GM23338 (cell line): Measurements from ENCODE around the gene PARD3.

Source experiments
- CREB1 ChIP-seq: fragments of 250-450 bp; sonication (Bioruptor Pico); IDR thresholded peaks from 2 replicates; pipeline ENCODE4 v1.5.0; 2020; ENCODE audit warnings: low read depth, mild to moderate bottlenecking, moderate library complexity
- EZH2 ChIP-seq: fragments of 200-600 bp; sonication (generic); IDR thresholded peaks from one replicate; pipeline ENCODE4 v1.8.0; 2017; ENCODE audit warnings: antibody characterized with exemption, mild to moderate bottlenecking, low read depth; ENCODE audit not compliant: unreplicated experiment
- EZH2phosphoT487 ChIP-seq: fragments of 200-600 bp; sonication (generic); IDR thresholded peaks from one replicate; pipeline ENCODE4 v1.8.1; 2018; ENCODE audit warnings: antibody characterized with exemption; ENCODE audit not compliant: unreplicated experiment
- JUNB ChIP-seq: IDR thresholded peaks from one replicate; pipeline ENCODE4 v1.6.1; 2016; ENCODE audit warnings: antibody characterized with exemption; ENCODE audit not compliant: unreplicated experiment
- NANOG ChIP-seq: IDR thresholded peaks from 2 replicates; pipeline ENCODE4 v1.6.1; 2016; ENCODE audit warnings: antibody characterized with exemption, borderline replicate concordance
- POLR2AphosphoS5 ChIP-seq: IDR thresholded peaks from 2 replicates; pipeline ENCODE4 v1.6.1; 2016; ENCODE audit warnings: antibody characterized with exemption, low read depth
- STAT1 ChIP-seq: IDR thresholded peaks from one replicate; pipeline ENCODE4 v1.6.1; 2016; ENCODE audit warnings: antibody characterized with exemption; ENCODE audit not compliant: unreplicated experiment
- TF ChIP-seq, protein P1 (sequence below), 2 experiments: fragments of 200-600 bp in 1 of 2; sonication (generic) in 1 of 2; conservative IDR thresholded peaks; 2 replicates each; pipeline versions ENCODE4 v1.5.1 to v1.6.1; 2016 to 2017; ENCODE audit warnings: antibody characterized with exemption in 2 of 2, low read depth in 2 of 2, mild to moderate bottlenecking in 2 of 2, moderate library complexity in 1 of 2
- TF ChIP-seq, protein P2 (sequence below): IDR thresholded peaks from one replicate; pipeline ENCODE4 v1.6.1; 2018; ENCODE audit warnings: antibody characterized with exemption; ENCODE audit not compliant: unreplicated experiment

DNA sequence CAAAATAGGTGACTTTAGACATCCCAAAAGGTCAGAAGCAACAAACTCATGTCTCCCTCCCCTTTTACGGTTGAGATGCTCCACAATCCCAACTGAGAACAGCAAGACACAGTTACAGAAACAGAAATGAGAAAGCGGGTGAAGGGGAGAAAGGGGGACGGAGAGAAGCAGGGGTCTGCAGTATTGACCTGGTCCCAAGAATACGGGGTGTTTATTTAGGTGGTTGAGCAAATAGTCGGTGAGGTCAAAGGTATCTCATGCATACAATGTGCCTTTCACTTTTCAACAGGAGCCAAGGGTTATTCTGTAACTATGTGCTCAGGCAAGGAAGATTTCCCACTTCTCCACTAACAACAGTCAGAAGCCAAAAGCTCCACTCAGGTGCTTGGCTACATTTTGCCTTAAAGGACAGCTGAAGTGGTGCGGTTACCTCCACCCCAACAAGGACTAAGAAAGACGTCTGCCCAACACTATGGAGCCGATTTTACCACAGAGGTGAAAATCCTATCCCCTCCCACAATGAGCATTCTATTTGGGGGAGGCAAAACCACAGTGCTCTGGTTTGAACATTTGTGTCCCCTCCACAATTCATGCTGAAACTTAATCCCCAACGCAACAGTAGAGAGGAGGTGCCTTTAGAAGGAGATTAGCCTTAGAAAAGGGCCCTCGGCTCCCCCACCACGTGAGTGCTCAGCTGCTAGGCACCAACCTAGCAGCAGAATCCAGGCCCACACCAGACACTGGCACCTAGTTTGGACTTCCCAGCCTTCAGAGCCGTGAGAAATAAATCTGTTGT, 77.9 kb downstream of the PARD3 start:
- TF ChIP-seq, protein P1, sequence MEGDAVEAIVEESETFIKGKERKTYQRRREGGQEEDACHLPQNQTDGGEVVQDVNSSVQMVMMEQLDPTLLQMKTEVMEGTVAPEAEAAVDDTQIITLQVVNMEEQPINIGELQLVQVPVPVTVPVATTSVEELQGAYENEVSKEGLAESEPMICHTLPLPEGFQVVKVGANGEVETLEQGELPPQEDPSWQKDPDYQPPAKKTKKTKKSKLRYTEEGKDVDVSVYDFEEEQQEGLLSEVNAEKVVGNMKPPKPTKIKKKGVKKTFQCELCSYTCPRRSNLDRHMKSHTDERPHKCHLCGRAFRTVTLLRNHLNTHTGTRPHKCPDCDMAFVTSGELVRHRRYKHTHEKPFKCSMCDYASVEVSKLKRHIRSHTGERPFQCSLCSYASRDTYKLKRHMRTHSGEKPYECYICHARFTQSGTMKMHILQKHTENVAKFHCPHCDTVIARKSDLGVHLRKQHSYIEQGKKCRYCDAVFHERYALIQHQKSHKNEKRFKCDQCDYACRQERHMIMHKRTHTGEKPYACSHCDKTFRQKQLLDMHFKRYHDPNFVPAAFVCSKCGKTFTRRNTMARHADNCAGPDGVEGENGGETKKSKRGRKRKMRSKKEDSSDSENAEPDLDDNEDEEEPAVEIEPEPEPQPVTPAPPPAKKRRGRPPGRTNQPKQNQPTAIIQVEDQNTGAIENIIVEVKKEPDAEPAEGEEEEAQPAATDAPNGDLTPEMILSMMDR (conservative IDR thresholded peaks at IDR 0.05; ENCODE audit: low read depth in 2 of 2), result no peak
- TF ChIP-seq CREB1 (CRISPR knock-in tag), result no peak
- no peak for TF ChIP-seq POLR2AphosphoS5
- no peak for TF ChIP-seq EZH2
- TF ChIP-seq, protein P2, sequence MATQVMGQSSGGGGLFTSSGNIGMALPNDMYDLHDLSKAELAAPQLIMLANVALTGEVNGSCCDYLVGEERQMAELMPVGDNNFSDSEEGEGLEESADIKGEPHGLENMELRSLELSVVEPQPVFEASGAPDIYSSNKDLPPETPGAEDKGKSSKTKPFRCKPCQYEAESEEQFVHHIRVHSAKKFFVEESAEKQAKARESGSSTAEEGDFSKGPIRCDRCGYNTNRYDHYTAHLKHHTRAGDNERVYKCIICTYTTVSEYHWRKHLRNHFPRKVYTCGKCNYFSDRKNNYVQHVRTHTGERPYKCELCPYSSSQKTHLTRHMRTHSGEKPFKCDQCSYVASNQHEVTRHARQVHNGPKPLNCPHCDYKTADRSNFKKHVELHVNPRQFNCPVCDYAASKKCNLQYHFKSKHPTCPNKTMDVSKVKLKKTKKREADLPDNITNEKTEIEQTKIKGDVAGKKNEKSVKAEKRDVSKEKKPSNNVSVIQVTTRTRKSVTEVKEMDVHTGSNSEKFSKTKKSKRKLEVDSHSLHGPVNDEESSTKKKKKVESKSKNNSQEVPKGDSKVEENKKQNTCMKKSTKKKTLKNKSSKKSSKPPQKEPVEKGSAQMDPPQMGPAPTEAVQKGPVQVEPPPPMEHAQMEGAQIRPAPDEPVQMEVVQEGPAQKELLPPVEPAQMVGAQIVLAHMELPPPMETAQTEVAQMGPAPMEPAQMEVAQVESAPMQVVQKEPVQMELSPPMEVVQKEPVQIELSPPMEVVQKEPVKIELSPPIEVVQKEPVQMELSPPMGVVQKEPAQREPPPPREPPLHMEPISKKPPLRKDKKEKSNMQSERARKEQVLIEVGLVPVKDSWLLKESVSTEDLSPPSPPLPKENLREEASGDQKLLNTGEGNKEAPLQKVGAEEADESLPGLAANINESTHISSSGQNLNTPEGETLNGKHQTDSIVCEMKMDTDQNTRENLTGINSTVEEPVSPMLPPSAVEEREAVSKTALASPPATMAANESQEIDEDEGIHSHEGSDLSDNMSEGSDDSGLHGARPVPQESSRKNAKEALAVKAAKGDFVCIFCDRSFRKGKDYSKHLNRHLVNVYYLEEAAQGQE, result no peak
- TF ChIP-seq EZH2phosphoT487, result no peak
- no peak for TF ChIP-seq NANOG
- TF ChIP-seq STAT1, result no peak
- TF ChIP-seq JUNB, result no peak
